Tibial nerve (tissue), 4 donors: ENCODE results near the gene IQGAP2. TPM values are rescaled to one million over a fixed set of nuclear protein-coding genes. Genes with fewer than 3 reads are reported as not detected.
A peak's percentile ranks its signal among the peaks of the same experiment; 100 is the strongest.

Experiments used
- DNase-seq, 2 donors: peaks; one replicate each; pipeline ENCODE4 v3.0.0-alpha.2; 2019; ENCODE audit warnings: low spot score in 2 of 2
- H3K27ac ChIP-seq, 4 donors: fragments of 200-600 bp; sonication (generic) in 3 of 4; one replicate each; pipeline ENCODE4 v1.5.1; 2017 to 2019; ENCODE audit warnings: mild to moderate bottlenecking in 1 of 4
- H3K27me3 ChIP-seq, 2 donors: fragments of 200-600 bp; sonication (generic) in 1 of 2; one replicate each; pipeline versions ENCODE4 v1.5.1 to v1.6.0; 2017 to 2019
- H3K36me3 ChIP-seq, 3 donors: fragments of 200-600 bp; sonication (generic); one replicate each; pipeline ENCODE4 v1.5.1; 2018 to 2019
- H3K4me1 ChIP-seq, 4 donors: fragments of 200-600 bp; sonication (generic) in 3 of 4; one replicate each; pipeline ENCODE4 v1.5.1; 2017 to 2019
- H3K4me3 ChIP-seq, 4 donors: fragments of 200-600 bp; sonication (generic) in 3 of 4; one replicate each; pipeline ENCODE4 v1.5.1; 2017 to 2019; ENCODE audit warnings: mild to moderate bottlenecking in 1 of 4, moderate library complexity in 1 of 4
- H3K9me3 ChIP-seq, 4 donors: fragments of 200-600 bp; sonication (generic) in 3 of 4; one replicate each; pipeline ENCODE4 v1.5.1; 2017 to 2019
- CTCF ChIP-seq, 5 experiments: fragments of 200-600 bp in 3 of 5; fragments of 450-650 bp in 2 of 5; sonication (generic) in 3 of 5; IDR thresholded peaks; one replicate each; pipeline ENCODE4 v1.5.1; 2016 to 2019; ENCODE audit warnings: antibody characterized with exemption in 5 of 5, mild to moderate bottlenecking in 3 of 5, moderate library complexity in 2 of 5
- EP300 ChIP-seq, 2 donors: sonication (generic); formaldehyde crosslinking; IDR thresholded peaks; one replicate each; pipeline ENCODE4 v1.6.1; 2017; ENCODE audit warnings: antibody characterized with exemption in 2 of 2, mild to moderate bottlenecking in 1 of 2
- POLR2A ChIP-seq, 2 donors: fragments of 450-650 bp; IDR thresholded peaks; one replicate each; pipeline ENCODE4 v1.6.1; 2017; ENCODE audit warnings: antibody characterized with exemption in 2 of 2, mild to moderate bottlenecking in 2 of 2, moderate library complexity in 2 of 2
- WGBS, 2 donors: methylation state at CpG; one replicate each; pipeline ENCODE4 v1.1.5; 2018; 5-methylcytosine and 5-hydroxymethylcytosine counted together
- total RNA-seq, 4 donors: library from RNA; depleted of rRNA; stranded (reverse); fragments of >200 nt; gene quantifications; one replicate each; pipeline ENCODE4 v1.1.0, GENCODE V29; 2016

The IQGAP2 gene
- total RNA-seq, 4 donors from 2014 or later, result 42.8 to 58.2 (median 52.3) TPM

GRCh38 chr5:76583163-76584047, 180.3 kb downstream of the IQGAP2 start:
- Histone ChIP-seq H3K27ac (peak overlapping the region in 1 of 4 donors; percentile 41), H3K36me3 (no peaks in the 10 kb centered on the region), H3K4me3 (no peak overlapping the region), H3K27me3 (no peaks in the 10 kb centered on the region), H3K9me3 (no peaks in the 10 kb centered on the region), H3K4me1 (peaks cover 0 to 7% (median 0%) of the 10 kb centered on the region in 4 donors)
- WGBS, 2 donors, result 54 to 55% methylated on average over 7 of the region's 7 CpGs
- no peak for DNase-seq
- TF ChIP-seq EP300 (IDR thresholded peaks at IDR 0.05) (no peak), CTCF (IDR thresholded peaks at IDR 0.05) (peak; percentile 17 to 39 (median 30))

GRCh38 chr5:76585783-76586217, 182.7 kb downstream of the IQGAP2 start:
- Histone ChIP-seq H3K9me3 (no peaks in the 10 kb centered on the region), H3K4me3 (no peak overlapping the region), H3K36me3 (peaks cover 0 to 4% (median 0%) of the 10 kb centered on the region in 3 donors), H3K4me1 (peaks cover 0 to 7% (median 0%) of the 10 kb centered on the region in 4 donors), H3K27me3 (no peaks in the 10 kb centered on the region), H3K27ac (no peak overlapping the region)
- TF ChIP-seq POLR2A (IDR thresholded peaks at IDR 0.05) (no peak), EP300 (IDR thresholded peaks at IDR 0.05) (no peak), CTCF (IDR thresholded peaks at IDR 0.05) (no peak)
- DNase-seq, result no peak
- WGBS, 2 donors, result 75 to 78% methylated on average over 3 of the region's 3 CpGs

GRCh38 chr5:76586531-76586930, 183.4 kb downstream of the IQGAP2 start:
- 84 to 93% methylated on average over 4 of the region's 4 CpGs for WGBS, 2 donors
- TF ChIP-seq EP300 (IDR thresholded peaks at IDR 0.05) (no peak), CTCF (IDR thresholded peaks at IDR 0.05) (no peak), POLR2A (IDR thresholded peaks at IDR 0.05) (no peak)
- Histone ChIP-seq H3K36me3 (peaks cover 0 to 6% (median 0%) of the 10 kb centered on the region in 3 donors), H3K27ac (no peak overlapping the region), H3K27me3 (no peaks in the 10 kb centered on the region), H3K4me1 (peaks cover 0 to 7% (median 0%) of the 10 kb centered on the region in 4 donors), H3K9me3 (no peaks in the 10 kb centered on the region), H3K4me3 (no peak overlapping the region)
- DNase-seq, result no peak

DNA sequence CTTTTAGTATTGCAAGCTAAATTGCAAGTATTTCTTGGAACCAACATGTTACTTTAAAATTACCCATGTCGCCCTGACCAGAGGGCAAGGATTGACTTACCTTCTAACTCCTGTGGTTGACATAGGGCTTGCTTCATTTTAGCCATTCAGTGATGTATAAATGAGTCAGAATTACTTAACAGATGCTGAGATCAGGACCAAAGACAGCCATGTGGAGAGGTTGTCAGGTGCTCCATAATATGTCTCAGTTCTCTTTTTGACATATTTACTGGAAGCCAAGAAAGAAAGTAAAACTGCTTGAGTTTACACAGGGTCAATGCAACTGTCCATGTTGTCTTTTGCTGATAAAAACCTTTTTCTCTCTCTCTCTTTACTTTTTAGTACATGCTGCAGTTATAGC, 186.9 kb downstream of the IQGAP2 start:
- Histone ChIP-seq H3K9me3 (no peaks in the 10 kb centered on the region), H3K36me3 (peaks cover 0 to 6% (median 0%) of the 10 kb centered on the region in 3 donors), H3K4me3 (no peak overlapping the region), H3K27ac (no peak overlapping the region), H3K27me3 (no peaks in the 10 kb centered on the region), H3K4me1 (peaks cover 0 to 4% (median 0%) of the 10 kb centered on the region in 4 donors)
- no peak for DNase-seq
- TF ChIP-seq CTCF (IDR thresholded peaks at IDR 0.05) (no peak), POLR2A (IDR thresholded peaks at IDR 0.05) (no peak), EP300 (IDR thresholded peaks at IDR 0.05) (no peak)
- 91 to 96% methylated on average over 1 of the region's 1 CpG for WGBS, 2 donors

DNA sequence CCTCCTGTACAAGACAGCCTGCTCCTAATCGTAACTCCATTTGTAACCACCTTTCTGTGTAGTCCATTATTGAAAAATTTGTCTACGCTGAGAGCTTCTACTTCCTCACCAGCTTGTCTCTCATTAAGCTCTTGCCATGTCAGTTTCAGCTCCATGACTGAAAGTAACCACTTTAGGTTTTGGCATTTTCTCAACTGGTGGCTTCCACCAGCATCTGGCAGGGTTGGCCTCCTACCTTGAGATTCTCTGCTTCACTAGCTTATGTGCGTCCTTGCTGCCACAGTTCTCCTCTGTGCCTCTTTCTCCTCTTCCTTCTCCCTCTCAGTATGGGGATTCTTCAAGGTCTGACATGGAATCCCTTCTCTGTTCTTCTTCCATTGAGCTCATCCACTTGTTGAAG, 188.3 kb downstream of the IQGAP2 start:
- Histone ChIP-seq H3K36me3 (peaks cover 0 to 6% (median 0%) of the 10 kb centered on the region in 3 donors), H3K4me1 (peaks cover 0 to 4% (median 0%) of the 10 kb centered on the region in 4 donors), H3K27ac (no peak overlapping the region), H3K4me3 (no peak overlapping the region), H3K27me3 (no peaks in the 10 kb centered on the region), H3K9me3 (no peaks in the 10 kb centered on the region)
- WGBS, 2 donors, result 97 to 98% methylated on average over 3 of the region's 3 CpGs
- TF ChIP-seq POLR2A (IDR thresholded peaks at IDR 0.05) (no peak), EP300 (IDR thresholded peaks at IDR 0.05) (no peak), CTCF (IDR thresholded peaks at IDR 0.05) (no peak)
- DNase-seq, result no peak
